MM.1S (cell line): ENCODE data around the gene EIF3A.

Experiments
- CTCF ChIP-seq: fragments of 300-600 bp; sonication (generic); IDR thresholded peaks from 2 replicates; pipeline ENCODE4 v1.5.1; 2016; ENCODE audit warnings: antibody characterized with exemption, low read length, mixed read lengths
- EZH2 ChIP-seq: fragments of 300-600 bp; sonication (generic); optimal IDR thresholded peaks from 2 replicates; pipeline ENCODE3; 2017; ENCODE audit warnings: low read depth, mild to moderate bottlenecking, antibody characterized with exemption, low read length, mixed read lengths
- EZH2phosphoT487 ChIP-seq: fragments of 300-600 bp; sonication (generic); IDR thresholded peaks from 2 replicates; pipeline ENCODE4 v1.6.1; 2018; ENCODE audit warnings: antibody characterized with exemption, low read length

GRCh38 chr10:119100434-119101238 lies 20.0 kb upstream of the EIF3A start:
- no peak for TF ChIP-seq CTCF
- no peak for TF ChIP-seq EZH2
- TF ChIP-seq EZH2phosphoT487, result no peak
